Measurements from ENCODE around the gene ICA1.
A peak's percentile ranks its signal among the peaks of the same experiment; 100 is the strongest.
"Not testable (repeated sequence)": the region's sequence is repeated elsewhere in the genome, so short reads cannot be mapped to it uniquely, and the experiment has no call there.

The ICA1 gene

DNA sequence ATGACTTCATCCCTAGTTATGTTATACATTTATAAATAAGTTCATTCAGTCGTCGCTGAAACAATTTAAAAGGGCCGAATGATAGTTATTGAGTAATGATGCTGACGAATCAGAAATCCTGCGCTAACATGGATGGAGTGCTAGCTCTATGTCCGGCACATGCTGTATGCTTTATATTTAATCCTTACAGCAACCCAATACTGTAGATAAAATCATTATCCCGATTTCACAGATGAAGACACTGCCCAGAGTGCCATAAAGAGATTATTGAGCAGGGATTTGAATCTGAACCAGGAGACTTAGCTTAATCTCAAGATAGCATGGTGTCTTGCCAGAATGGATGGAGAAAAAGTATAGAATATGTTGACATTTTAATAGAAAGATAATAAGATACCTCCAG is 1.1 kb upstream of the ICA1 start:
- no peak for DNase-seq (ENCODE audit: low read depth)

DNA sequence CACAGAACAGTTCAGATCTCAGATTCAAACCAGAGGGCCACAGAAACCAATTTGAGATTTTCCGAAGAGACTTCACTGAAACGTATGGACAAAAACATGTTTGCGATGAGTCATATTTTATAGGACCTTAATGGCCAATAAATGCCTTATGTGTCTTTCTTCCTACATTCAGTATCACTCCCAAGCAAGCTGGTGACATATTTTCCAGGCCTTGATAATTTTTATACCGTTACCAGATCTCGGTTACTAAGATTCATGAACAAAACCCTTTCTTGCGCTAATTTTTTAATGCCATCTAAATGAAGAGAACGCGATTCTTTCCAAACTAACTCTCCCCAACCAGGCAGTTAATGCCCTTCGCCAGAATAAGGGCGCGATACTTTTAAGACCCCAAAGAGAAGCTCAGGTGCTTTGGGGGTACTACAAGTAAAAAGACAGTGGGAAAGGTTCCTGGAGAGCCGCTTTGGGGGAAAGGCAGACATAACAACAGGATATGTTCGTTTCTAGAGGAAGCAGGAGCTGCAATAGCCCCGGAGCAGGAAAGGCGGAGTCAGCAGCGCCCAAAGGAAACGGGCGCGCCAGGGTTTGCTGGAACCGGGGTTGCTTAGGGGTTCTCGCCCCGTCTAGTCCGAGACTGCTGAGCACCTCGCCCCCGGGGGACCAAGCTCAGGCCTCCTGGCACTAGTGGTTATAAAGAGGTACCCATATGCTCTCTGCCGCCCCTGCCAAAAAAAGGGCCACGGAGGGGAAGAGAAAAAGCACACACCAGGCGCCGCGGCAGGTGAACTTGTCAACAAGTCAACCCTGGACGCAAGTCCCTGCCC is 884 bp downstream of the ICA1 start:
- DNase-seq (ENCODE audit: low read depth) = peak; percentile 3

- DNase-seq (ENCODE audit: low read depth) = no peak
Measured at GRCh38 chr7:8259586-8260222, 2.3 kb downstream of the ICA1 start.

GRCh38 chr7:8258734-8259133 is 3.2 kb downstream of the ICA1 start:
- no peak for DNase-seq (ENCODE audit: low read depth)

GRCh38 chr7:8258166-8258565 is 3.8 kb downstream of the ICA1 start:
- DNase-seq (ENCODE audit: low read depth) = no peak

DNA sequence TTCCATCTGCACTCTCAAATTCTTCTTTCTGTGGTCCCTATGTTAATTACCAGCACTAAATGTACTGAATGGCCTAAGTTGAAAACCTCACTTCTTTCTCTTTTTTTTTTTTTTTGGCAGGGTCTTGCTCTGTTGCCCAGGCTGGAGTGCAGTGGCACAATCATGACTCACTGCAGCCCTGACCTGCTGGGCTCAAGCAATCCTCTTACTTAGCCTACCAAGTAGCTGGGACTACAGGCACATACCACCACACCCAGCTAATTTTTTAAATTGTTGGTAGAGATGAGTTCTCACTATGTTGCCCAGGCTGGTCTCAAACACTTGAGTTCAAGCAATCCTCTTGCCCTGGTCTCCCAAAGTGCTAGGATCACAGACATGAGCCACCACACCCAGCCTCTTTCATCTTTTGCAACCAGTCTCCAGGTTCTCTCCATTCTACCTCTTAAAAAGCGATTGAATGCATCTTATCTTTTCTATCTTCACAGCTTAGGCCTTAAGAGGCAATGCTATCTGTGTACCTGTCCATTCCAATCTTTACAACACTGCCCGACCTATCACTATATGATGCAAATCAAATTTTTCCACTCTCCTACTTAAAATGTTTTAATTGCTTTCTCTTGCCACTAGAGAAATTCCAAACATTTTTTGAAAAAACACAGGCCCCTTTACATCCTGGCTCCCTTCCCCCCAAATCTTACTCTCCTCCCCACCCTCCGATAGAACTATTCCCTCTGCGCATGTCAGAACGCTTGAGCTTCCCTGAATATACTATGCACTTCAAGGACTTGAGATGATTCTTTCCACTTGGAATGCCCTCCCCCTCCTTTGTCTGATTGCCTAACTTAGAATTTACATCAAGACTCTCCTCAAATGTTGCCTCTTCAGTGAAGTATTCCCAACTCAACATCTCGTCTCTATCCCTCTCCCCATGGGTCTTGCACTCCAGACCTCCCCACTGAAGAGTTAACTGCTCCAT is 6.0 kb downstream of the ICA1 start:
- no peak for DNase-seq (ENCODE audit: low read depth)

GRCh38 chr7:8254667-8255066 is 7.3 kb downstream of the ICA1 start:
- no peak for DNase-seq (ENCODE audit: low read depth)

DNA sequence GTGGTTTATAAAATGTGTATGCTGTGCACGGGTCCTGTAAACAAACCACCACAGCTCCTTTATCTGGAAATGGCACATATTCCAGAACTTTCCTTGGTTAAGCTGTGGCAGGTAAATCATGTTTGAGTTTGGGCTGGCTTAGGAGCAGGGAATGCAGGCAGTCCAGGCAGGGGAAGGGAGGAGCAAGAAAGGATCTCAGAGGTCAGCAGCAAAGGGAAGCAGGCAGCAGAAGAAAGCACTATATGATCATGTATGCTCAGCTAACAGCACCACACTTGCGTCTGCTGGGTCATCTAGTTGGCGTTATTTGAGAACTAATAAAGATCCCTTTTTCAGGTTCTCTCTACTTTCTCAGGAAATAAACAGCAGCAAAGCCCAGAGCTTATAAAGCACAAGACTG is 7.8 kb downstream of the ICA1 start:
- DNase-seq (ENCODE audit: low read depth) = no peak

- DNase-seq (ENCODE audit: low read depth) = no peak
Measured at GRCh38 chr7:8251195-8251594, 10.8 kb downstream of the ICA1 start.

GRCh38 chr7:8250547-8250946 is 11.4 kb downstream of the ICA1 start:
- DNase-seq (ENCODE audit: low read depth) = no peak

DNA sequence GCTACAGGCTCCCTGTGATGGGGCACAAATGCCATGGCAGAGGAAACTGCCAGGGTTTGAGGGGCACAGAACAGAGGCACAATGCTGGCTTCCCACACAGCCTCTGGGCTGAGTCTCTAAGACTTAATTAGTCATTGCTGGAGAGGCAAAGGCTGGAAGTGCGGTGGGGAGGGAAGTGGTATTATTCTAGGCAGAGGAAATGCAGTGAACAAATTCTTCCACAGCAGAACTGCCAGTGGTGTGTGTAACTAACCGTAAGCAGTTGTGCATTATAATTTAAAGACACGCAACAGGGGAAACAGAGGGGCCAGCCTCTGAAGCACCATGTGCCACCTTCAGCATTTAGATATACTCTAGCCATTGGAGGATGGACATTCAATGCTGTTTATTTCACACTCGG is 12.8 kb downstream of the ICA1 start:
- DNase-seq (ENCODE audit: low read depth) = no peak

DNA sequence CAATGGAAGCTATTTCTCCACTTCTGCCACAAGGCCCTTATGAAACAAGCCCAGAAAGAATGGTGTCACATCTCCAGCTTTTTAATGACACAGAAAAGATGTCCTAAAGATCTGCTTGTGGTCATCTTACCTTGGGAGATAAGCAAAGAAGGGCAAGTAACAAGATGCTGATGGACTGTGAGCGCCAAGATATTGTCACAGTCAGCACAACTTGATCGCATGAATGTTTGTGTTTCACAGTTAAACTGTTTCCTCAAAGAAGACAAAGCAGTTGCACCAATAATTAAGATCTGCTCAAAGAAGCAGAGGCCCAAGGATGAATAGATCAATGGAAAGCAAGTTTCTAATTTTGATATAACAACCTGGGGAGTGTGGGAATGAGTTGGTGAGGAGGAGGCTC is 15.9 kb downstream of the ICA1 start:
- DNase-seq (ENCODE audit: low read depth) = no peak

DNA sequence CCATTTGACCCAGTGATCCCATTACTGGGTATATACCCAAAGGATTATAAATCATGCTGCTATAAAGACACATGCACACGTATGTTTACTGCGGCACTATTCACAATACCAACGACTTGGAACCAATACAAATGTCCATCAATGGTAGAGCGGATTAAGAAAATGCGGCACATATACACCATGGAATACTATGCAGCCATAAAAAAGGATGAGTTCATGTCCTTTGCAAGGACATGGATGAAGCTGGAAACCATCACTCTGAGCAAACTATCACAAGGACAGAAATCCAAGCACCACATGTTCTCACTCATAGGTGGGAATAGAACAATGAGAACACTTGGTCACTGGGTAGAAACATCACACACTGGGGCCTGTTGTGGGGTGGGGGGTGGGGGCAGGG is 16.9 kb downstream of the ICA1 start:
- DNase-seq (ENCODE audit: low read depth) = not testable (repeated sequence)

DNA sequence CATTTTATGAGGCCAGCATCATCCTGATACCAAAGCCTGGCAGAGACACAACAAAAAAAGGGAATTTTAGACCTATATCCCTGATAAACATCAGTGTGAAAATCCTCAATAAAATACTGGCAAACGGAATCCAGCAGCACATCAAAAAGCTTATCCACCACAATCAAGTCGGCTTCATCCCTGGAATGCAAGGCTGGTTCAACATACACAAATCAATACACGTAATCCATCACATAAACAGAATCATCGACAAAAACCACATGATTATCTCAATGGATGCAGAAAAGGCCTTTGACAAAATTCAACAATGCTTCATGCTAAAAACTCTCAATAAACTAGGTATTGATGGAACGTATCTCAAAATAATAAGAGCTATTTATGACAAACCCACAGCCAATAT is 18.9 kb downstream of the ICA1 start:
- DNase-seq (ENCODE audit: low read depth) = not testable (repeated sequence)

DNA sequence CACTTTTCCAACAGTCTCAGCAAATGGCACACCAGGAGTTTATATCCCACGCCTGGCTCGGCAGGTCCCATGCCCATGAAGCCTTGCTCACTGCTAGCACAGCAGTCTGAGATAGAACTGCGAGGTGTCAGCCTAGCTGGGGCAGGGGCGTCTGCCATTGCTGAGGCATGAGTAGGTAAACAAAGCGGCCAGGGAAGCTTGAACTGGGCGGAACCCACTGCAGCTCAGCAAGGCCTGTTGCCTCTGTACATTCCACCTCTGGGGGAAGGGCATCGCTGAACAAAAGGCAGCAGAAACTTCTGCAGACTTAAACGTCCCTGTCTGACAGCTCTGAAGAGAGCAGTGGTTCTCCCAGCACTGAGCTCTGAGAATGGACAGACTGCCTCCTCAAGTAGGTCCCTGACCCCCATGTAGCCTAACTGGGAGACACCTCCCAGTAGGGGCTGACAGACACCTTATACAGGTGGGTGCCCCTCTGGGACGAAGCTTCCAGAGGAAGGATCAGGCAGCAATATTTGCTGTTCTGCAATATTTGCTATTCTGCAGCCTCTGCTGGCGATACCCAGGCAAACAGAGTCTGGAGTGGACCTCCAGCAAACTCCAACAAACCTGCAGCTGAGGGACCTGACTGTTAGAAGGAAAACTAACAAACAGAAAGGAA is 22.1 kb downstream of the ICA1 start:
- DNase-seq (ENCODE audit: low read depth) = not testable (repeated sequence)

DNA sequence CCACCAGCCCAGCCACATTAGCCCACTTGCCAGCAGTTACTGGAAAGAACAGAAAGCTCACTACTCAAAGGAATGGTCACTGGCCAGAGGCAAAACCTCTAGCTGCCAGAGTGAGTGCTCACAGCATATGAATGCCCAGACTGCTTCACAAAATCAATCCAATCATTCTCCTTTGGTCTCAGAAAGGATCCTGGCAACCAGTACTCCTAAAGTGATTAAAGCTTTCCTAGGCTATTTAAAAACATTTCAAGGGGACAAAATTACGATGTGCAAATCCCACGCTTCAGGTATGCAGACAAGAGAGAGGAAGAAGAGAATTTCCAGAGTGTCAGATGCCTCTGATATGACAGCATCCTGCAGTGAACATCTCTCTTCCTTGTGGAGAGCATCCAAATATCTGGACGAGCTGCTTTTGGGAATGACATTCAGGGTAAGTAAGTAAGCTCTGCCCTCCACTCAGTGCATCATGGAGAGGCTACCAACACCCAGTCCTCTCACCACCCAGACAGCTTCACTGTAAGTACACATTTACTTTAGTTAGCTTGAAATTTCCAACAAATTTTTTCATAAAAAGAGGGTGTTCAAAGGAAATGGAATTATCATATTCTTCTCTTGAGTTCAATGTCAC is 25.1 kb downstream of the ICA1 start:
- DNase-seq (ENCODE audit: low read depth) = no peak

DNA sequence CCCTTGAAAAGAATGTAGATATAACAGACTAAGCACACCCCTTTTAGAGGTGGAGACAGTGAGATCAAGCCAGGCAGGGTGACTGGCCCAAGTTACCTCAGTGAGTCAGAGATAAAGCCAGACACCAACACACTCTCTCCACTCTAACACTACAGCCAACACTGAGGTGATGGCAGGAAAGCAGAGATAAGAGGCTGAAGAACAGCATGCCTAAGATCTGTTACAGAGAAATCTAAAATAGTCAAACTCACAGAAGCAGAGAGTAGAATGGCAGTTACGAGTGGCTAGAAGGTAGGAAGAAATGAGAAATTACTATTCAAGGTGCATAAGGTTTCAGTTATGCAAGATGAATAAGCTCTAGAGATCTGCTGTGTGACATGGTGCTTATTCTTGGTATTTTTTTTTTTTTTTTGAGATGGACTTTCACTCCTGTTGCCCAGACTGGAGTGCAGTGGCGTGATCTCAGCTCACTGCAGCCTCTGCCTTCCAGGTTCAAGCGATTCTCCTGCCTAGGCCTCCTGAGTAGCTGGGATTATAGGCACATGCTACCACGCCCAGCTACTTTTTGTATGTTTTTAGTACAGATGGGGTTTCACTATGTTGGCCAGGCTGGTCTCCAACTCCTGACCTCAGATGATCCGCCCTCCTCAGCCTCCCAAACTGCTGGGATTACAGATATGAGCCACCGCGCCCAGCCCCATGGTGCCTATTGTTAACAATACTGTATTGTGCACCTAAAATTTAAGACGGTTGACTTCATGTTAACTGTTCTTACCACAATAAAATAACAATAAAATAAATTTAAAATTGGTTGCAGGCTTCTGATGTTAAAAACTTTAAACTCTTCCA is 28.7 kb downstream of the ICA1 start:
- no peak for DNase-seq (ENCODE audit: low read depth)

GRCh38 chr7:8229927-8230326 is 32.0 kb downstream of the ICA1 start:
- no peak for DNase-seq (ENCODE audit: low read depth)

- no peak for DNase-seq (ENCODE audit: low read depth)
Measured at GRCh38 chr7:8228766-8229674, 32.9 kb downstream of the ICA1 start.

DNA sequence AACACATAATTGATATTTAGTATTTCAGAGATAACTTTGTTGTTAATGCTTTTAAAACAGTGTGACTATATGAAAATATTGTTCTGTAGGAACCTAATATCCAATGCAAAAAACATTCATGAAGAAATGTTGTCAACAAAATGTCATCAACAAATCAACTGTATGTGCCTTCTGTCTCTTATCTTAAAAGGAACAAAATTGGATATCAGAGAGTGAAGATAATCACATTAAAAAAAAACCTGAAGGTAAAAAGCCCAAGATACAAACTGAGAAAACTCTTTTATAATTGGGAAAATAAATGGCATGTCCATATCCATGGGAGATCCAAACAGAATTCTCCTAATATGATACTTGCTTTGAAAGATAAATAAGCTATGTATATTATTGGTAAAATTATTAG is 33.9 kb downstream of the ICA1 start:
- no peak for DNase-seq (ENCODE audit: low read depth)
